K562 (cell line): ENCODE data around the gene CHAD. TPM values are rescaled to one million over a fixed set of nuclear protein-coding genes. Genes with fewer than 3 reads are reported as not detected.

ENCODE experiments used
- ATAC-seq: fragments of 200-7000 bp; cut with Tn5 transposase; 3 replicates; pipeline ENCODE4 v1.9.1; 2020; ENCODE audit warnings: moderate library complexity
- BruUV-seq: library from RNA; stranded (reverse); fragments of 400-500 nt; replicated peaks from 2 replicates; lab custom pipeline; 2021; lab: Mats Ljungman, UMichigan
- CTCF ChIA-PET: fragments of 300-600 bp; formaldehyde crosslinking; extraction: SDS; loops from one replicate; lab custom pipeline; 2021; ENCODE audit warnings: low intra/inter-chr PET ratio; lab: Yijun Ruan, JAX
- POLR2A ChIA-PET: fragments of 300-600, 350-650 bp; sonication (Branson Sonifier 250); formaldehyde crosslinking; extraction: SDS; loops from one replicate; lab custom pipeline; 2021; ENCODE audit warnings: antibody characterized with exemption, inconsistent platforms; lab: Yijun Ruan, JAX
- DNase-seq, 4 experiments: peaks; one replicate each; pipeline versions ENCODE4 v3.0.0 to v3.0.0-alpha.2; 2011 to 2018; ENCODE audit warnings: low spot score in 3 of 4, mixed read lengths in 3 of 4; ENCODE audit errors: extremely low read depth in 1 of 4
- FAIRE-seq: peaks from 2 replicates; lab custom pipeline; 2011; peaks lifted over from hg19 to GRCh38; lab: Jason Lieb, UNC
- H2AFZ ChIP-seq: 2 replicates; pipeline ENCODE4 v1.6.0; 2011; ENCODE audit warnings: low read depth, low read length, control low read depth, inconsistent platforms
- H3K27ac ChIP-seq: fragments of 200-600 bp; 3 replicates; pipeline ENCODE4 v1.8.0; 2011; ENCODE audit warnings: low read depth, mild to moderate bottlenecking, control low read depth, inconsistent platforms, low read length, moderate library complexity, mixed read lengths; ENCODE audit errors: extremely low read depth
- H3K27me3 ChIP-seq, 2 experiments: fragments of 300-600 bp in 1 of 2; 2 replicates in 1 of 2; 3 replicates in 1 of 2; pipeline versions ENCODE4 v1.6.0 to v1.8.0; 2011; ENCODE audit warnings: inconsistent platforms in 2 of 2, low read length in 2 of 2, mild to moderate bottlenecking in 1 of 2, mixed read lengths in 1 of 2, moderate library complexity in 1 of 2; ENCODE audit not compliant: control insufficient read depth in 2 of 2, insufficient read depth in 2 of 2
- H3K36me3 ChIP-seq: fragments of 300-600 bp; 3 replicates; pipeline ENCODE4 v1.8.0; 2011; ENCODE audit warnings: mild to moderate bottlenecking, low read length, inconsistent platforms; ENCODE audit not compliant: control insufficient read depth, insufficient read depth
- H3K4me1 ChIP-seq, 2 experiments: fragments of 200-600 bp in 1 of 2; replicated peaks in 1 of 2; 2 replicates in 1 of 2; 3 replicates in 1 of 2; pipeline versions ENCODE4 v1.5.1 to v1.8.0; 2011; ENCODE audit warnings: inconsistent platforms in 2 of 2, low read length in 2 of 2, mild to moderate bottlenecking in 1 of 2, mixed read lengths in 1 of 2, moderate library complexity in 1 of 2; ENCODE audit not compliant: control insufficient read depth in 2 of 2, insufficient read depth in 2 of 2
- H3K4me2 ChIP-seq: 2 replicates; pipeline ENCODE4 v1.6.1; 2011; ENCODE audit warnings: low read length, control low read depth, inconsistent platforms, mixed read lengths; ENCODE audit not compliant: insufficient read depth
- H3K4me3 ChIP-seq: fragments of 200-600 bp; sonication (generic), shearing (Covaris generic); 2 replicates; pipeline ENCODE4 v1.5.1; 2016; ENCODE audit warnings: control low read depth, inconsistent platforms
- H3K79me2 ChIP-seq: fragments of 200-600 bp; 3 replicates; pipeline ENCODE4 v1.8.0; 2011; ENCODE audit warnings: low read length, inconsistent platforms; ENCODE audit not compliant: control insufficient read depth, insufficient read depth
- H3K9ac ChIP-seq, 2 experiments: 2 replicates each; pipeline versions ENCODE4 v1.6.0 to v1.6.1; 2011; ENCODE audit warnings: low read depth in 2 of 2, low read length in 2 of 2, control low read depth in 1 of 2, inconsistent platforms in 1 of 2, mild to moderate bottlenecking in 1 of 2, mixed read lengths in 1 of 2; ENCODE audit not compliant: insufficient read depth in 1 of 2
- H3K9me1 ChIP-seq: one replicate; pipeline ENCODE4 v1.6.0; 2011; ENCODE audit warnings: inconsistent platforms, mild to moderate bottlenecking, low read length, moderate library complexity; ENCODE audit not compliant: control insufficient read depth, insufficient read depth
- H3K9me3 ChIP-seq: replicated peaks from 2 replicates; pipeline ENCODE4 v1.5.1; 2011; ENCODE audit warnings: low read depth, low read length, inconsistent platforms; ENCODE audit not compliant: control insufficient read depth, insufficient read depth
- H4K20me1 ChIP-seq: replicated peaks from 2 replicates; pipeline ENCODE4 v1.6.1; 2011; ENCODE audit warnings: low read length, inconsistent platforms, mixed read lengths; ENCODE audit not compliant: control insufficient read depth, insufficient read depth
- CBX1 ChIP-seq: sonication (generic); IDR thresholded peaks from 2 replicates; pipeline ENCODE4 v1.6.1; 2016; ENCODE audit warnings: antibody characterized with exemption, low read depth, mild to moderate bottlenecking
- CEBPB ChIP-seq: fragments of 450-650 bp; IDR thresholded peaks from 2 replicates; pipeline ENCODE4 v1.6.1; 2016; ENCODE audit warnings: missing genetic modification characterization, missing compliant biosample characterization
- CEBPG ChIP-seq, 3 experiments: fragments of 200-800 bp in 1 of 3; sonication (Bioruptor generic) in 1 of 3; sonication (generic) in 1 of 3; formaldehyde crosslinking in 1 of 3; IDR thresholded peaks in 2 of 3; conservative IDR thresholded peaks in 1 of 3; 2 replicates each; pipeline versions ENCODE4 v1.6.1 to v1.8.0; 2016 to 2022; ENCODE audit warnings: missing compliant biosample characterization in 2 of 3, missing genetic modification characterization in 2 of 3, mild to moderate bottlenecking in 1 of 3, missing genetic modification reagents in 1 of 3
- FOXK1 ChIP-seq: sonication (generic); formaldehyde crosslinking; IDR thresholded peaks from 2 replicates; pipeline ENCODE4 v1.8.0; 2022; ENCODE audit warnings: missing genetic modification reagents, mild to moderate bottlenecking, borderline replicate concordance
- KLF6 ChIP-seq: fragments of 250-450 bp; sonication (Bioruptor Pico); IDR thresholded peaks from 2 replicates; pipeline ENCODE4 v1.4.0; 2020; ENCODE audit warnings: mild to moderate bottlenecking, moderate library complexity, borderline replicate concordance
- MTA2 ChIP-seq: fragments of 450-650 bp; IDR thresholded peaks from 2 replicates; pipeline ENCODE4 v1.6.1; 2016; ENCODE audit warnings: low read depth
- RBM14 ChIP-seq: fragments of 200-400 bp; formaldehyde crosslinking; IDR thresholded peaks from 2 replicates; pipeline ENCODE4 v1.6.1; 2018; ENCODE audit warnings: low read depth, mild to moderate bottlenecking, low read length, moderate library complexity, borderline replicate concordance; ENCODE audit not compliant: insufficient read depth
- SREBF2 ChIP-seq: sonication (generic); formaldehyde crosslinking; IDR thresholded peaks from 2 replicates; pipeline ENCODE4 v1.4.0; 2020; ENCODE audit warnings: mild to moderate bottlenecking, missing genetic modification reagents
- THRAP3 ChIP-seq: fragments of 450-650 bp; IDR thresholded peaks from 2 replicates; pipeline ENCODE4 v1.6.1; 2016; ENCODE audit warnings: mild to moderate bottlenecking, inconsistent platforms, borderline replicate concordance
- ZC3H11A ChIP-seq: IDR thresholded peaks from 2 replicates; pipeline ENCODE4 v1.6.1; 2012; ENCODE audit warnings: low read depth, low read length, improper control_type of control experiment
- ZNF197 ChIP-seq: fragments of 200-800 bp; sonication (Bioruptor generic); IDR thresholded peaks from 2 replicates; pipeline ENCODE4 v1.6.1; 2016; ENCODE audit warnings: low read depth, missing genetic modification characterization, missing compliant biosample characterization
- ZNF253 ChIP-seq: fragments of 250-450 bp; sonication (Bioruptor Pico); conservative IDR thresholded peaks from 2 replicates; pipeline ENCODE4 v1.6.1; 2021; ENCODE audit warnings: mild to moderate bottlenecking
- whole genome bisulfite sequencing: fragments of 100-300 bp; shearing (Covaris generic); methylation state at CpG from one replicate; pipeline ENCODE4 v1.1.6; 2016; ENCODE audit warnings: low coverage, mixed read lengths; ENCODE audit not compliant: insufficient coverage; ENCODE audit errors: missing lambda C conversion rate; 5-methylcytosine and 5-hydroxymethylcytosine counted together
- in situ Hi-C: fragments of 300-500 bp; cut with MboI; formaldehyde crosslinking; loops from 4 replicates; pipeline ENCODE4 v1.15.0; 2018; ENCODE audit warnings: inconsistent platforms, mixed read lengths
- intact Hi-C: fragments of 100-400 bp; cut with micrococcal nuclease; formaldehyde crosslinking; loops from 2 replicates; pipeline ENCODE4 v1.14.2; 2022
- polyA plus RNA-seq, 8 experiments: library from polyadenylated mRNA; depleted of rRNA in 4 of 8; stranded (reverse) in 5 of 8; unstranded in 3 of 8; fragments of >200 nt; fragmentation: Nextera tagmentation in 2 of 8; fragmentation: Illumina TruSeq in 1 of 8; extraction: Ambion mirVana in 2 of 8; extraction: Trizol in 1 of 8; gene quantifications; 2 replicates each; pipeline versions ENCODE4 v1.2.1 to v1.2.3, GENCODE V29; 2011 to 2014; ENCODE audit warnings: inconsistent platforms in 1 of 8, missing spikeins in 1 of 8
- total RNA-seq, 7 experiments: library from RNA; depleted of rRNA in 6 of 7; stranded (reverse); fragments of >200 nt in 6 of 7; fragmentation: Illumina TruSeq in 2 of 7; extraction: Trizol in 2 of 7; gene quantifications; 2 replicates each; pipeline versions ENCODE4 v1.2.1 to v1.2.3, GENCODE V29; 2011 to 2021; ENCODE audit warnings: low replicate concordance in 1 of 7

Gene CHAD
- total and polyA plus RNA-seq, 9 of the 15 experiments (the other 6 are each of a cell fraction or from before 2014, with no cell fraction given) = not detected

- Histone ChIP-seq H3K4me2 (no peak overlapping the region), H4K20me1 (no peaks in the 10 kb centered on the region), H3K27me3 (no peaks in the 10 kb centered on the region; a peak in 1 of 5 replicates), H3K9me3 (no peaks in the 10 kb centered on the region), H3K9ac (no peak overlapping the region), H3K4me3 (no peak overlapping the region), H3K79me2 (no peaks in the 10 kb centered on the region), H3K27ac (no peak overlapping the region), H3K9me1 (no peaks in the 10 kb centered on the region), H3K4me1 (no peaks in the 10 kb centered on the region; a peak in 2 of 5 replicates), H2AFZ (no peak overlapping the region), H3K36me3 (no peaks in the 10 kb centered on the region)
- DNase-seq (no peak), ATAC-seq (no peak), FAIRE-seq (no peak)
- no TSS peak for BruUV-seq
- no peak for TF ChIP-seq RBM14
- intact Hi-C loops (no loop called here), in situ Hi-C loops (no loop called here)
- WGBS = 50% methylated on average over 2 of the region's 8 CpGs
- ChIA-PET CTCF (no interaction called here), POLR2A (interaction anchor here (1.0 kb wide), 1 partner anchor 38 kb away, joined by 3 read pairs; no protein-coding TSS in a partner anchor)
These were observed 23.5 kb upstream of the CHAD start for GRCh38 chr17:50492214-50492613.

GRCh38 chr17:50491505-50491904 is 22.8 kb upstream of the CHAD start:
- Histone ChIP-seq H4K20me1 (no peaks in the 10 kb centered on the region), H2AFZ (no peak overlapping the region), H3K4me2 (no peak overlapping the region), H3K9ac (no peak overlapping the region)
- in situ Hi-C loops (no loop called here), intact Hi-C loops (no loop called here)
- POLR2A ChIA-PET = no interaction called here
- DNase-seq = no peak
- TF ChIP-seq THRAP3 (no peak), SREBF2 (CRISPR knock-in tag) (no peak), ZNF197 (CRISPR knock-in tag) (no peak), ZNF253 (no peak), CBX1 (no peak), FOXK1 (CRISPR knock-in tag) (no peak), CEBPB (tag) (0 out of 2 replicates have a peak, but pooled peaks have one; percentile 27), ZC3H11A (no peak), CEBPG (CRISPR knock-in tag; IDR thresholded peaks at IDR 0.05) (no peak), CEBPG (tag; conservative IDR thresholded peaks at IDR 0.05 in 1 of 2, IDR thresholded peaks at IDR 0.05 in 1 of 2) (peak; percentile 18 to 28; a peak in 2 of 4 replicates), KLF6 (CRISPR knock-in tag) (no peak), MTA2 (no peak)
- TF ChIP-seq, all 486 proteins: peak for 2
- BruUV-seq = no TSS peak
- H3K4me1 ChIP-seq = no peaks in the 10 kb centered on the region; a peak in 2 of 5 replicates
- ATAC-seq = no peak
- H3K9me3 ChIP-seq = no peaks in the 10 kb centered on the region
- no peak overlapping the region for H3K4me3 ChIP-seq
- CTCF ChIA-PET = no interaction called here
- no peaks in the 10 kb centered on the region for H3K36me3 ChIP-seq
- no peak overlapping the region for H3K27ac ChIP-seq
- 0% methylated on average over 1 of the region's 1 CpG for WGBS
- H3K27me3 ChIP-seq = no peaks in the 10 kb centered on the region; a peak in 1 of 5 replicates
- no peaks in the 10 kb centered on the region for H3K9me1 ChIP-seq
- no peak for FAIRE-seq
- H3K79me2 ChIP-seq = no peaks in the 10 kb centered on the region
